RWPE1 (cell line): Measurements from ENCODE around the gene METTL26.

Experiments
- CTCF ChIA-PET: fragments of 350-600 bp; sonication (Branson Sonifier 250); formaldehyde crosslinking; extraction: SDS; loops from one replicate; lab custom pipeline; 2021; lab: Yijun Ruan, JAX
- POLR2A ChIA-PET: fragments of 400-600 bp; formaldehyde crosslinking; extraction: SDS; loops from one replicate; lab custom pipeline; 2020; ENCODE audit warnings: antibody characterized with exemption; ENCODE audit not compliant: low non-redundant PET; lab: Yijun Ruan, JAX
- DNase-seq: peaks from one replicate; pipeline ENCODE4 v3.0.0; 2012; ENCODE audit warnings: low spot score
- H3K27ac ChIP-seq: fragments of 450-650 bp; 2 replicates; pipeline ENCODE4 v1.5.1; 2017
- TF ChIP-seq, protein P1 (sequence below): fragments of 450-650 bp; conservative IDR thresholded peaks from 2 replicates; pipeline ENCODE4 v1.5.1; 2017; ENCODE audit warnings: low read depth, mild to moderate bottlenecking

Gene METTL26

DNA sequence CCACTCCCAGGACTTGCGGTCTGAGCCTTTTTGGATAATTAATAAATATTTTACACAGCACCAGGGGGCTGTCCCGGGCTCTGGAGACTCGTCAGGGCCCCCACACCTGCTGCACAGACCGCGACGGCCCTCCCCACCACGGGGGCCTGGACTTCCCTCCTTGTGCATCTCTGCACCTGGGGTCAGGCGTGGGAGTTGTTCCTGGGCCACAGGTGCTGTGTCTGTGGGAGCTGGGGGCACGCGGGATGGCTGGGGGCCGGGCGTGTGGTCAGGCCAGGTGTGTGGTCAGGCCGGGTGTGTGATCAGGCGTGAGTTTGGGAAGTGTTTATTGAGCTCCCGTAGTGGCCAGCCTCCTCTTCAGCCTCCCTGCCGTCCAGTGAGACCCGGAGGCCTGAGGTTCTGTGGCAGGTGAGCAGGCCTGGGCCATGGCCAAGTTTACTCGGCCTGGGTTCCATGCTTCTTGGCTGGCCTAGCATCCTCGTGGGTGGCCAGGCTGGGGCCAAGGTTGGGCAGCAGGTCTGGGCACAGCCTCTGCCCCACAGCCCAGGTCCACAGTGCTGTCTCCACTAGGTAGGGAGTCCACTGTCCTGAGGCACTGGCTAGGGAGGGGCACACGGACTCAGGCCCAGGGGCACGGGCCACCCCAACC, 42.2 kb upstream of the METTL26 start:
- ChIA-PET CTCF (interaction anchor here (0.8 to 0.9 kb wide), 2 partner anchors 11 kb away, joined by 3 read pairs; no protein-coding TSS in a partner anchor), POLR2A (interaction anchor here (0.6 kb wide), 1 partner anchor 15 kb away, joined by 3 read pairs; no protein-coding TSS in a partner anchor)
- DNase-seq = no peak
- H3K27ac ChIP-seq = peak overlapping the region; percentile 94
- TF ChIP-seq, protein P1, sequence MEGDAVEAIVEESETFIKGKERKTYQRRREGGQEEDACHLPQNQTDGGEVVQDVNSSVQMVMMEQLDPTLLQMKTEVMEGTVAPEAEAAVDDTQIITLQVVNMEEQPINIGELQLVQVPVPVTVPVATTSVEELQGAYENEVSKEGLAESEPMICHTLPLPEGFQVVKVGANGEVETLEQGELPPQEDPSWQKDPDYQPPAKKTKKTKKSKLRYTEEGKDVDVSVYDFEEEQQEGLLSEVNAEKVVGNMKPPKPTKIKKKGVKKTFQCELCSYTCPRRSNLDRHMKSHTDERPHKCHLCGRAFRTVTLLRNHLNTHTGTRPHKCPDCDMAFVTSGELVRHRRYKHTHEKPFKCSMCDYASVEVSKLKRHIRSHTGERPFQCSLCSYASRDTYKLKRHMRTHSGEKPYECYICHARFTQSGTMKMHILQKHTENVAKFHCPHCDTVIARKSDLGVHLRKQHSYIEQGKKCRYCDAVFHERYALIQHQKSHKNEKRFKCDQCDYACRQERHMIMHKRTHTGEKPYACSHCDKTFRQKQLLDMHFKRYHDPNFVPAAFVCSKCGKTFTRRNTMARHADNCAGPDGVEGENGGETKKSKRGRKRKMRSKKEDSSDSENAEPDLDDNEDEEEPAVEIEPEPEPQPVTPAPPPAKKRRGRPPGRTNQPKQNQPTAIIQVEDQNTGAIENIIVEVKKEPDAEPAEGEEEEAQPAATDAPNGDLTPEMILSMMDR = no peak

DNA sequence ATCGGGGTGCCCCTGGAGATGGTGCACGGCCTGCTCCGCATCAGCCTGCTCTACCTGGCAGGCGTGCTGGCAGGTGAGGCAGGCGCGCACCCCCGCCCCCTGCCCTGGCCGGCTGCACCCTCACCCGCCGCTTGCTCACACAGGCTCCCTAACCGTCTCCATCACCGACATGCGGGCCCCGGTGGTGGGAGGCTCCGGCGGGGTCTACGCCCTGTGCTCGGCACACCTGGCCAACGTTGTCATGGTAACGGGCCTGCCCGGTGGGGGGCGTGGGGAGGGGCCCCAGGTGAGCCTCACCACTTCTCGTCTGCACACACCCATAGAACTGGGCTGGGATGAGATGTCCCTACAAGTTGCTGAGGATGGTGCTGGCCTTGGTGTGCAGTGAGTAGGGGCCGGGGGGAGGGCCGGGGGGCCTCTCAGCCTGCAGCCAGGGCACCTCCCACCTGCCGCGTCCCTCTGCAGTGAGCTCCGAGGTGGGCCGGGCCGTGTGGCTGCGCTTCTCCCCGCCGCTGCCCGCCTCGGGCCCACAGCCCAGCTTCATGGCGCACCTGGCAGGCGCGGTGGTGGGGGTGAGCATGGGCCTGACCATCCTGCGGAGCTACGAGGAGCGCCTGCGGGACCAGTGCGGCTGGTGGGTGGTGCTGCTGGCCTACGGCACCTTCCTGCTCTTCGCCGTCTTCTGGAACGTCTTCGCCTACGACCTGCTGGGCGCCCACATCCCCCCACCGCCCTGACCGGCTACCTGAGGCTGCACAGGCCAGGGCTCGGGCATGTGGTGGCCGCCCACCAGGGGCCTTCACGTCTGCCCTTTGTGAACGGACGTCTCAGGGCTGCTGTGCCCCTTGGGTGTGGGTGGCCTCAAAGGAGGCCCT, 41.4 kb upstream of the METTL26 start:
- CTCF ChIA-PET = interaction anchor here (0.6 to 1.3 kb wide), 3 partner anchors 10 to 28 kb away, joined by 3 to 6 read pairs (median 3); no protein-coding TSS in a partner anchor
- no peak for DNase-seq
- TF ChIP-seq, protein P1 = no peak
- peak overlapping the region; percentile 94 for H3K27ac ChIP-seq
- POLR2A ChIA-PET = no interaction called here

- TF ChIP-seq, protein P1 = no peak
- ChIA-PET POLR2A (no interaction called here), CTCF (interaction anchor here (0.6 to 1.3 kb wide), 2 partner anchors 9 to 27 kb away, joined by 3 to 6 read pairs; no protein-coding TSS in a partner anchor)
- H3K27ac ChIP-seq = peak overlapping the region; percentile 94
- peak; percentile 82 for DNase-seq
These were observed 40.8 kb upstream of the METTL26 start for GRCh38 chr16:676913-677312.

GRCh38 chr16:676565-676902, 40.4 kb upstream of the METTL26 start:
- TF ChIP-seq, protein P1 = no peak
- H3K27ac ChIP-seq = peak overlapping the region; percentile 94
- no peak for DNase-seq
- POLR2A ChIA-PET = no interaction called here
- CTCF ChIA-PET = interaction anchor here (0.6 to 1.3 kb wide), 4 partner anchors 8 to 866 kb away, joined by 3 to 7 read pairs (median 5); partner anchors contain the start of gene RHOT2

DNA sequence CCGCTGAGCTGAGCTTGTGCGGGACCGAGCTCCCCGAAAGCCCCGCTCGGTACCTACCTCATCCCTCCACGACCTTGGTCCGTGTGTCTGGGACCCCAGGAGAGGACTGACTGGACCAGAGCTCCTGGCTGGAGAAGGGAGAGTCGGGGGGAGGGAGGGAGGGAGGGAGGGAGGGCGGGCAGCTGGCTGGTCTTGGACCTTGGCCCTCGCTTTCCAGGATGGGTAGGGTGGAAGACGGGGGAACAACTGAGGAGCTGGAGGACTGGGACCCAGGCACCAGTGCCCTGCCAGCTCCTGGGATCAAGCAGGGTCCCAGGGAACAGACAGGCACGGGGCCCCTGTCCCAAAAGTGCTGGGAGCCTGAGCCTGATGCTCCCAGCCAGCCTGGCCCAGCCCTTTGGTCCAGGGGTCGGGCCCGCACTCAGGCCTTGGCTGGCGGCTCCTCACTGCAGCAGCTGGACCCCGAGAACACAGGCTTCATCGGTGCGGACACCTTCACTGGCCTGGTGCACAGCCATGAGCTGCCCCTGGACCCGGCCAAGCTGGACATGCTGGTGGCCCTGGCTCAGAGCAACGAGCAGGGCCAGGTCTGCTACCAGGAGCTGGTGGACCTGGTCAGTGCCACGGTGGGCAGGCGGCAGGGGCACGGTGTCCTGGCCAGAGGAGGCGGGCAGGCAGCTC, 39.9 kb upstream of the METTL26 start:
- peak overlapping the region; percentile 94 for H3K27ac ChIP-seq
- POLR2A ChIA-PET = interaction anchor here (0.6 kb wide), 1 partner anchor 23 kb away, joined by 3 read pairs; no protein-coding TSS in a partner anchor
- CTCF ChIA-PET = interaction anchor here (0.7 to 1.3 kb wide), 4 partner anchors 8 to 1132 kb away, joined by 3 to 7 read pairs (median 5); partner anchors contain the start of gene RHOT2
- TF ChIP-seq, protein P1 = no peak
- no peak for DNase-seq
